ENCODE data around the gene GFER. TPM values are rescaled to one million over a fixed set of nuclear protein-coding genes. Genes with fewer than 3 reads are reported as not detected.
A peak's percentile ranks its signal among the peaks of the same experiment; 100 is the strongest.

GFER gene
- total RNA-seq, 4 donors from 2014 or later: 29.9 to 117 (median 64.3) TPM

GRCh38 chr16:2004795-2005517, 21.0 kb downstream of the GFER start:
- no peak for DNase-seq
- Histone ChIP-seq H3K4me1 (peaks cover 29 to 50% (median 41%) of the 10 kb centered on the region in 4 donors), H3K4me3 (no peak overlapping the region), H3K27me3 (no peaks in the 10 kb centered on the region), H3K9me3 (no peaks in the 10 kb centered on the region), H3K27ac (peak overlapping the region in 2 of 4 donors; percentile 53 to 79), H3K36me3 (peaks cover 0 to 25% (median 15%) of the 10 kb centered on the region in 4 donors)
- 83% methylated on average over 32 of the region's 34 CpGs; no CpG with 5 or more reads in 1 of the 2 donors for WGBS, 2 donors (ENCODE audit: low coverage in 1 of 2)
- intact Hi-C loops (cut with DNase I; ENCODE audit: low total_unique reads) (loop anchor here (10.0 kb wide), 1 partner anchor 230 kb away; the partner anchor contains the start of gene DNASE1L2), in situ Hi-C loops (cut with MboI; ENCODE audit: low pct_ligation_motif_present in 1 of 4, low pct_unique_long_range_greater_than_20kb in 1 of 4, low sequenced_read_pairs in 3 of 4) (loop anchor here in 1 of 4 donors (25.0 kb wide), 1 partner anchor 132 kb away; the partner anchor contains the start of genes PKD1 and RAB26)
- TF ChIP-seq, protein P1, sequence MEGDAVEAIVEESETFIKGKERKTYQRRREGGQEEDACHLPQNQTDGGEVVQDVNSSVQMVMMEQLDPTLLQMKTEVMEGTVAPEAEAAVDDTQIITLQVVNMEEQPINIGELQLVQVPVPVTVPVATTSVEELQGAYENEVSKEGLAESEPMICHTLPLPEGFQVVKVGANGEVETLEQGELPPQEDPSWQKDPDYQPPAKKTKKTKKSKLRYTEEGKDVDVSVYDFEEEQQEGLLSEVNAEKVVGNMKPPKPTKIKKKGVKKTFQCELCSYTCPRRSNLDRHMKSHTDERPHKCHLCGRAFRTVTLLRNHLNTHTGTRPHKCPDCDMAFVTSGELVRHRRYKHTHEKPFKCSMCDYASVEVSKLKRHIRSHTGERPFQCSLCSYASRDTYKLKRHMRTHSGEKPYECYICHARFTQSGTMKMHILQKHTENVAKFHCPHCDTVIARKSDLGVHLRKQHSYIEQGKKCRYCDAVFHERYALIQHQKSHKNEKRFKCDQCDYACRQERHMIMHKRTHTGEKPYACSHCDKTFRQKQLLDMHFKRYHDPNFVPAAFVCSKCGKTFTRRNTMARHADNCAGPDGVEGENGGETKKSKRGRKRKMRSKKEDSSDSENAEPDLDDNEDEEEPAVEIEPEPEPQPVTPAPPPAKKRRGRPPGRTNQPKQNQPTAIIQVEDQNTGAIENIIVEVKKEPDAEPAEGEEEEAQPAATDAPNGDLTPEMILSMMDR (IDR thresholded peaks at IDR 0.05): no peak
- TF ChIP-seq EP300 (IDR thresholded peaks at IDR 0.05; ENCODE audit: low read depth) (no peak), POLR2AphosphoS5 (IDR thresholded peaks at IDR 0.05) (no peak), POLR2A (IDR thresholded peaks at IDR 0.05) (no peak)

- H3K36me3 ChIP-seq: peaks cover 0 to 21% (median 13%) of the 10 kb centered on the region in 4 donors
- H3K4me1 ChIP-seq: peaks cover 34 to 56% (median 47%) of the 10 kb centered on the region in 4 donors
- no peak for DNase-seq
- no peaks in the 10 kb centered on the region for H3K9me3 ChIP-seq
- H3K4me3 ChIP-seq: no peak overlapping the region
- no peak overlapping the region for H3K27ac ChIP-seq
- TF ChIP-seq, protein P1 (IDR thresholded peaks at IDR 0.05): no peak
- no peak for TF ChIP-seq POLR2A (IDR thresholded peaks at IDR 0.05)
- no peak for TF ChIP-seq EP300 (IDR thresholded peaks at IDR 0.05; ENCODE audit: low read depth)
- TF ChIP-seq POLR2AphosphoS5 (IDR thresholded peaks at IDR 0.05): no peak
- H3K27me3 ChIP-seq: no peaks in the 10 kb centered on the region
- in situ Hi-C loops (cut with MboI; ENCODE audit: low pct_ligation_motif_present in 1 of 4, low pct_unique_long_range_greater_than_20kb in 1 of 4, low sequenced_read_pairs in 3 of 4) (loop anchor here in 1 of 4 donors (25.0 kb wide), 1 partner anchor 132 kb away; the partner anchor contains the start of genes PKD1 and RAB26), intact Hi-C loops (cut with DNase I; ENCODE audit: low total_unique reads) (loop anchor here (10.0 kb wide), 1 partner anchor 229 kb away; the partner anchor contains the start of gene DNASE1L2)
- WGBS, 2 donors (ENCODE audit: low coverage in 1 of 2): 75% methylated on average over 21 of the region's 21 CpGs; no CpG with 5 or more reads in 1 of the 2 donors
These were observed 21.7 kb downstream of the GFER start for GRCh38 chr16:2005646-2006045.

DNA sequence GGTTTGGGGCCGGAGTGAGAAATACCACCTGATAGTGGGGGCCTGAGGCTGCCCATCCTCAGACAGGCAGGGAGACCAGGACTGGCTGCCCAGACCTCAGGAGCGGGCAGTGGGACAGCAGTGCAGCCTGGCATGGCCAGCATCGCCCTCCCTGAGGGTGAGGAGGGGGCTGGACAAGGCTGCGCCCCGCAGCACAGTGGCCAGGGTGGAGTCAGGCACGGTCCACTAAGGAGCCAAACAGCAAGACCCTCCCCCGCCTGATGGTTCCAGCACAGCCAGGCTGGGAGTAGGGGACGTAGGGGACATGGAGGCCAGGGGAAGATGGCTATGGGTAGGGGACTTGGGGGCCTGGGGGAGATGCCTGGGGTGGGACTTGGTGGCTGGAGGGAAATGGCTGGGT, 22.3 kb downstream of the GFER start:
- 94% methylated on average over 8 of the region's 8 CpGs; no CpG with 5 or more reads in 1 of the 2 donors for WGBS, 2 donors (ENCODE audit: low coverage in 1 of 2)
- H3K4me3 ChIP-seq: no peak overlapping the region
- intact Hi-C loops (cut with DNase I; ENCODE audit: low total_unique reads): loop anchor here (10.0 kb wide), 1 partner anchor 228 kb away; the partner anchor contains the start of gene DNASE1L2
- H3K27me3 ChIP-seq: no peaks in the 10 kb centered on the region
- peaks cover 0 to 14% (median 10%) of the 10 kb centered on the region in 4 donors for H3K36me3 ChIP-seq
- peaks cover 36 to 57% (median 49%) of the 10 kb centered on the region in 4 donors for H3K4me1 ChIP-seq
- H3K9me3 ChIP-seq: no peaks in the 10 kb centered on the region
- H3K27ac ChIP-seq: no peak overlapping the region
- in situ Hi-C loops (cut with MboI; ENCODE audit: low pct_ligation_motif_present in 1 of 4, low pct_unique_long_range_greater_than_20kb in 1 of 4, low sequenced_read_pairs in 3 of 4): loop anchor here in 1 of 4 donors (25.0 kb wide), 1 partner anchor 131 kb away; the partner anchor contains the start of genes PKD1 and RAB26
- TF ChIP-seq, protein P1 (IDR thresholded peaks at IDR 0.05): no peak
- TF ChIP-seq POLR2AphosphoS5 (IDR thresholded peaks at IDR 0.05) (no peak), EP300 (IDR thresholded peaks at IDR 0.05; ENCODE audit: low read depth) (no peak), POLR2A (IDR thresholded peaks at IDR 0.05) (no peak)
- no peak for DNase-seq
